Activated CD4-positive, alpha-beta T cell treated with anti-CD3 and anti-CD28 coated beads for 1 hour (primary cell): ENCODE results near the gene MYO1D.

Experiments used
- DNase-seq: peaks from one replicate; pipeline ENCODE4 v3.0.0-alpha.2; 2020

The MYO1D gene

DNA sequence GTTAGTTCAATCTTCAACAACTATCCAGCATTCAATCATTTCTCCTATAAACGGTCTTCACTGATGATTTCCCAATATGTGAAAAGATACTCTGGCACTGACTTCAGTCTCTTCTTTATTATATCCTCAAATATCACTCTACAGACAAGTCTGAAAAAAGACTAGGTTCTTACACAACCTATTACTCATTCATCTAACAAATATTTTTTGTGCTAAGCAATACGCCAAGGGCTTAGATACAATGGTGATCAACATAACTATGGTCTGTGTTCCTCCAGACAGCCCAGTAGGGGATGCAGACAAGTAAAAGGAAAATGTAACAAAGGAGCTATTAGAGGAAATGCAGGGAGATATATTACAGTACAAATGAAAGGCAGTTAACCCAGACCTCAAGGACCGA lies 63.9 kb downstream of the MYO1D start:
- DNase-seq, result no peak

DNA sequence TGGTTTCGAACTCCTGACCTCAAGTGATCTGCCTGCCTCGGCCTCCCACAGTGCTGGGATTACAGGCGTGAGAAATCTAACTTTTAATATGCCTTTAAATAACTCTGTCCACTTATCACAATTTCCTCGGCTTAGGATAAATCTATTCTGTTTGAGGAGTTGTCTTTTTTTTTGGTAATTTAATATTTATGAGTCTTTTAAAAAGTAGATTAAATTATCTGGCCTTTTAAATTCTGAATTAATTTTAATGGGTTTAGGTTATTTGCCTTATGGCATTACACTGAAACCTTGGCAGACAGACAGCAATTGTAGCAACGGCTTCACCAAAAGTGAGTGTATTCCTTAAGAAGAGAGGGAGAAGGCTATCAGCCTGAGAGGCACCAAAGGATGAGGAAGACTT lies 66.2 kb downstream of the MYO1D start:
- no peak for DNase-seq

DNA sequence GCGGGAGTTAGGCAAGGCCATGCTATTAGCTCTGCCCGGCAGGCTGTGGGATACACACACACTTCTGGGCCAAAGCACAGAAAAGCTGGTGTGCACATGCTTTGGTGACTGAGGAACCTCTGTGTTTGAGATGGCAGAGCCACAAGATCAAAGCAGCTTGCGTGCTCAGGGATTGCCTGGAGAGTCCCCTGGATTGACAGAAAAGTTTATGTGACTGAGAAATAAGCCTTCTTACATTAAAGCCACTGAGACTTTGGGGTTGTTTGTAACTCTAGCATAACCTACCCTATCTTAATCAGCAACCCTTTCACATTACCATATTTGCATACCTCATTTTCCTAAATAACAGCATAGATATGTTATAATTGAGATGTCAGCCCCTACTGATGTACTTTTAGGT lies 69.3 kb downstream of the MYO1D start:
- no peak for DNase-seq

DNA sequence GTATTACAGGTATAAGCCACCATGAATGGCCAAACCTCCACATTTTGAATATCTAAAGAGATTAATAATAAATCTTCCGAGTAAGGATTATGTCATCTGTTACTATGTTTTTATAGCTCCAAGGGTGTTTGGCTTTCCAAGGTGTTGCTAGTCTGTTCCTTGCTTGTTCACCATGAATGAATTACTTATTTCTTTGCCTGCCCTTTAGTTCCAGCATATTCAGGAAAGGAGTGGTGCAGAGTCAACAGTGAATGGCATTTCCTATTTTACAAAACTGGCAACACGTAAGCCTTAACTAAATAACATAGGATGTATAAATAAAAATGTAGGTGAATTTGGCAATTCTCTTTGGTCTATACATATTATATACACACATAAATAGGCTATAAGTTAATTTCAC lies 70.3 kb downstream of the MYO1D start:
- DNase-seq, result no peak

DNA sequence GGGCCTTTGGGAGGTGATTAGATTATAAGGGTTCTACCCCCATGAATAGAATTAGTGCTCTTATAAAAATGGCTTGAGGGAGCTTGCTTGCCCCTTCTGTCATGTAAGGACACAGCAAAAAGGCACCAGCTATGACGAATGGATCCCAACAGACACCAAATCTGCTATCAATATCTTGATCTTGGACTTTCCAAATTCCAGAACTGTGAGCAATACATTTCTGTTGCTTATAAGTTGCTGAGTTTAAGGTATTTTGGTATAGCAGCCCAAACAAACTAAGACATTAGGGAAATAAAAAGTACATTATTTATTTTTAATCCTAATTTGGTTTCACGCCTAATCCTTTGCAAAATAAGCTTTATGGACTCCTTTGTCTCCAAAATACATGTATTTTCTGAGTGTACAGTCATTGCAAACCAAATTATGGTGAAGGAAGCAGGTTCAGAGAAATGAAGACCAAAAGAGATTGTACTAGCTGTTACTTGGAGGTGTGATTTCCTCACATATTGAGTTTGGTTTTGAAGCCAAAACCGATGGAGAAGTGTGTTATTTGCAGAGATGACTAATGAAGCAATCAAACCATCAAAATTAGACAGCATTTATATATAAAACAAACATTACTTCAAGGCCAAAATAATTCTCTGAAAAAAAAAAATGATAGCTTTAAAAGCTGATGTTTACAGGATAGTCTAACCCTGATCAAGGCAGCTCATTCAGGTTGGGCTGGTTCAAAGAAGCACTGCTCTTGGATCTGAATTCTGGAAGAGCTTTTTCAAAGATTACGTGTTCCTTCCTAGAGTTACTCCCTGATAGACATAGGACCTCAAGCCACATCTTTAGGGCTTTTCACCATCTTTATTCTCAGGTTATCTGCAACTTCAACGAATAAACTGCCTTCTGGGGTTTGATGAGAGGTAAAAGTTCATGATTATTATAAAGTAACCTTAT lies 71.6 kb downstream of the MYO1D start:
- DNase-seq, result no peak

DNA sequence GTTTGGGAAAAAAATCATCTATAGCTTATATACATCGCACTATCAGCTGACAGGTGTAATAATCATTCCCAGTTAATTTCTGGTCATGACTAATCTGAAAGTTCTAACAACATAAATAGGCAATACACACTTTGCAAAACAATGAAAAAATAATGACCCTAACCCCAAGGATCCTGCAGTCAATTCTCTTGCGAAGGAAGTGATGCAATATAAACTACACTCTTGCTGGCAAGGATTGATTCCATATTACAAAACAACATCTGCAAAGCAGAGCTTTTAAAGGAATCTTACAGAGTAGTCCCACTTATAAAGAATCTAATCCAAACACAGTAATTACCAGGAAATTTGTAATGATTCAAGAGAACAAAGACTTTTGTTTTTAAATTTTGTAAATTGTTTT lies 73.4 kb downstream of the MYO1D start:
- DNase-seq, result no peak

DNA sequence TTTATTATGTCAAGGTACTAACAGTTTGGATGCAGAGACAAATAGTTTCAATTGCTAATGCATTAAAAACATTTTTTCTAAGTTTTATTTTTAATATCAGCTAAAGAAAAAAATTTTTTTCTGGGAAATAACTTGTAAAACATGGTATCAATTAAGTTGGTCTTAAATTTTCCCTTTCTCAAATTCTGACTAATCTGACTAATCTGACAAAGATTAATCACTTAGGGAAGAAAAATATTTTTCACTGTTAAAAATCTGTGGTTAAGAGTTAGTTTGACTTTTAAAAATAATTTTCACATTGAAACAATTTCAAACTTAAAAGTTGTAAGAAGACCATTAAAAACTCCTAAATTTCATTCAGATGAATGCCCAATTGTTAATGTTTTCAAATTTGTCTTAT lies 74.6 kb downstream of the MYO1D start:
- no peak for DNase-seq

DNA sequence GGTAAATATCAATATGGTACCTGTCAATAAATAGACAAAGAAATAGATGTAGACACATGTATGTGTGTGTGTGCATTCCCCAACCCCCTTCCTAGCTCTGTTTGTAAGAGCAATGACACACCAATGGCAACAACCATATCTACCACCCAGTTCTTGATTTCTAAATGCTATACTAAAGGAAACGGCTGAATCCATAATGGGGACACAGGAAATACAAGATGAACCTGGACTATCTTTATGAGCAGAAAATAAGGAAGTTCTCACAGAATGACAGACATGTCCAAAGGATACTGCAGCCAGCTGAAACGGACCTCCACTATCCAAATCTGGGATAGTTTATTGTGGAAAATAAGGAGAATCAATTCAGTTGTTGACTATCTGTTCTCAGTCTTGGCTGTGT lies 75.3 kb downstream of the MYO1D start:
- no peak for DNase-seq

DNA sequence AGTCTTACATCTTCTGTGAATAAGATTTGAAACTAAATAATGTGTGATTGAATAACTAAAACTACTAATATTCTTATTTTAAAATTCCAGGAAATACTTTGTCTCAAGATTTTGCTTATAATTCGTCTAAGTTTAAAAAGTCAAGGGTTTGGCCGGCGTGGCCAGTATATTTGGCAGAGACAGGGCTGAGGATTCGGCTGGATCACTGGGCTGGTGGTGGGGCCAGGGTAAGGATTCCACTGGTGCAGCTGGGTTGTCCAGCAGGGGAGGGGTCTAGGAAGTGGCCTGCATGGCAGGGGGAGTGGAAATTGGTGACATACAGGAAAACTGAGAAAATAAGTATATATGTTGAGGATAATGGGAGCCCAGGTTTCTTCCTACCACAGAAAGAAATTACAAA lies 75.7 kb downstream of the MYO1D start:
- DNase-seq, result no peak

DNA sequence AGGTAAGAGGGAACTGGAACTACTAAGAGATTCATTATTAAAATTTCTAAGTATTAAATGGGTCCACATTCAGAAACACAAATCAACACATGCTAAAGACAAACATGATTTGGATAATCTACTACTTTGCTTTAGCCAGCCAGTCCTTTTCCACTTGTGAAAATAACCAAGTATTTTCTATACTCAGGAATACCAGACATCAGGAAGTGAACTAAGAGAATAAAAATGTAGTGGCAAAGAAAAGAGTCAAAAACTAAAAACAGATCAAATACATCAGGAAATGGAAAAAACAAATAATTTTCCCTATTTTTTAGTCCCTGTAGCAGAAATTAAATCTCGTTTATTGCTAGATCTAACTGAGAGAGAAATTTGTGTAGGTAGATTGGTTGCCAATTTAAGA lies 78.0 kb downstream of the MYO1D start:
- no peak for DNase-seq

DNA sequence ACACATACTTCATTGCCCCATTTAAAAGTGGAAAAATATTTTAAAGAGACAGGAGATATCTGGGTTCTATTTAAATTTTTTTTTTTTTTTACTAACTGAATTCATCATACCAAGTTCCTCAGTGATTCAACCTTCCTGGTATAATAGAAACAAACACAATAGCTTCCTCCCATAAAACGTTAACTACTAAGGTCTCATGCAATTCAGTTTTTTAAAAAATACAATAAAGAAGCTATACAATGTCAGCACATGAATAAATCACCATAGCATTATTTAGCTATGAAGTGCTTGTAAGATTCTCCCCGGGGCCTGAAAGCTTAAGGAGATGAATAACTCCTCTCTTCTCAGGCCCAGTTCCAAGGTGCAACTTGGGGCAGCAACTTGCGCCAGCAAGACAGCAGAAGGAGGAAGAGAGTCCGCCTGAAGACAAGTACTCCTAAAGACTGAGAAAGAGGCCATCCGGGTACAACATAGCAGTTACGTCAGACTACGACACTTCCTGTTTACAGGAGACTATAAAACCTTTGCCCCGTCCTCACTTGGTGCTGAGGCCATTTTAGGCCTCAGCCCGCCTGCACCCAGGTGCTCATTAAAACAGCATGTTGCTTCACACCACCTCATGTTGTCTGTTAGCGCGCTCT lies 81.5 kb downstream of the MYO1D start:
- DNase-seq, result no peak

DNA sequence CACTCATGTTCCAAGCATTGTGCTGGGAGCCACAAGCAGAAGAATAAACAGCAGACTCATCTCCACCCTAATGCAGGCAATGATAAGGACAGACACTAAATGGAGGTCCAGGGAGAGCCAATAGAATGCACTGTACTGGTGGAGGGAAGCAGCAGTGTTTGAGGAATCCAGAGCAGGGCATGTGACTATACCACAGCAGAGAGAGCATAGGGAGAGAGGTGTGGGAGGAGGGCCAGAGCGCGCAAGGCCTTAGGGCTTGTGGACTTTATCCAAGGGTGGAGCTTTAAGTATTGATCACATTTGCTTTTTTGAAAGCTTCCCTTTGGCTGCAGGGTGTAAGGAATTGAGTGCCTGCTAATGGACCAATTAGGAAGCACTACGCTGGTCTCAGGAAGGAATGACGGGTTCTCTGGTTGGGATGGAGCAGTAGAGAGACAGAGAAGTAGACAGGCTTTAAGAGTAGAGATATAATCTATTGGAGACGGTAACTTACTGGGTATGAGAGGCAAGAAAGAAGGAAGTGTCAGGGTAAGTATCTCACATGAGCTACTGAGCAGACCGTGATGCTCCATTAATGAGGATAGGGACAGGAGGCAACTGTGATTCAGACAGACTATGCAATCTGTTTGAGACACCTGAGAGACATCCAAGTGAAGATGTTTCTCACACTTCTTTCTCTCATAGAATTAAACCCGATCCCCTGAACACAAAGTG lies 82.2 kb downstream of the MYO1D start:
- DNase-seq, result no peak

DNA sequence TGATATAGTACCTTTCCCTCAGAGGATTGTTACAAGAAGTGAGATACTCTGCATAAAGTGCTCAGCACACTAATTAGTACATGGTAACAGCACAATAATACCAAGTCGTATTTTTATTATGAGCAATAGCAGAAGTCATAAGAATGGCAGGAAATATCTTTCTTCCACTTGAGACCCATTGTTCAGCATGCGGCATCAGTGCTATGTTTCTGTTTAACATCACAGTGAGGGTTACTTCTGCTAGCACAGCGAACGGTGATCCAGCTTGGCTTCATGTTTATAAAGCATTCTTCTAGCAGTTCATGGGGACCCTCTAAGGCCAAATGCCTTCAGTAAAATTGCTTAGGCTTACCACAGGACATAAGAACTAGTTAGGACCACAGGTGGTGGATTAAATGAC lies 83.1 kb downstream of the MYO1D start:
- DNase-seq, result no peak

DNA sequence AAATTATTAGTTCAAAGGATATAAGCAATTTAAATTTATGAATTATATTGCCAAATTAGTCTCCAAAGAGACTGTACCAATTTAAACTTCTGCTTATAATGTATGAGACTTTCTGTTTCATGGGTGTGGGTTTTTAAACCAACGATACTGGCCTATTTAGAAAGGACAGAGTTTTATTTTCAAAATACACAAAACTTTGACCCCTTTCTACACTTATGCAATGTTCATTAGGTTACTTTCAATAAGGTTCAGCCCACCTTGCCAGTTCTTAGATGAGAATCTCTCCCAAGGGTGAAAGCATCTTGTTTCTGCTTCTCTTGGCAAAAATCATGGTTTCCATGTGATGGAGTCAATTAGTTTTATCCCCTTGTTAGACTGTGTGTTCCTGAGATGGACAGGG lies 84.7 kb downstream of the MYO1D start:
- no peak for DNase-seq

DNA sequence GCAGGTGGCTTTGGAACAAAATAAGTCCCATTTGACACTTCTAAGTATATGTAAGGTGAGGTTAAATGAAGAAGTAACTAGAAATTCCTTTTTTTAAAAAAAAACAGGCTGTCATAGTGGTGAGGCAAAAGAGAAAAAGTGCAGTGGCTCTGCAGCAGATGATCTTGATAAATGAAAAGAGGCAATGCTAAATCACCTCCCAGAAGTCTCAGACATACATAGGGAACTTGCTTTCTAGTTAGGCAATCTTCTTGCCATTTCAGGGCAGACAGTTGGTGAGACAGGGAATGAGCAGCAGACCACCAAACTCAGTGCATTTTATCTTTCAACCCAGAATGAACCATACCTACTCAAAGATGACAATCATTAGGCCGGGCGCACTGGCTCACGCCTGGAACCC lies 90.8 kb downstream of the MYO1D start:
- no peak for DNase-seq

DNA sequence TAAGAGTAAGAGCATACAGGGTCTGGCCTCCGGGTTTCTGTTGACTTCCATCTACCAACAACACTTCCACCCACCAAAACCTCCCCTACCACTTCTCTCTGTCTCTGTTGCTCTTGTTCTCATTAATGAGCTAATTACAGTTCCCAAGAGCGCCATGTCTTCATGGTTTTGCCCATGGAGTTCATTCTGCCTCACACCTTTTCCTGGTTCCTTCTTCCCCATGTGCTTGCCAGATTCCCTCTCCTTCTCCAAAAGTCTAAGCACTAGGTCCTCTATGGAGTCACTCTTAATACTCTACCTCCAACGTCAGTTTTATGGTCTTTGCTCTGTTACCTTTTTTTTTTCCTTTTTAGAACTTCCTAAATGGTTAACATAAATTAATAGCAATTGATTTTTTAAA lies 92.8 kb downstream of the MYO1D start:
- DNase-seq, result no peak

DNA sequence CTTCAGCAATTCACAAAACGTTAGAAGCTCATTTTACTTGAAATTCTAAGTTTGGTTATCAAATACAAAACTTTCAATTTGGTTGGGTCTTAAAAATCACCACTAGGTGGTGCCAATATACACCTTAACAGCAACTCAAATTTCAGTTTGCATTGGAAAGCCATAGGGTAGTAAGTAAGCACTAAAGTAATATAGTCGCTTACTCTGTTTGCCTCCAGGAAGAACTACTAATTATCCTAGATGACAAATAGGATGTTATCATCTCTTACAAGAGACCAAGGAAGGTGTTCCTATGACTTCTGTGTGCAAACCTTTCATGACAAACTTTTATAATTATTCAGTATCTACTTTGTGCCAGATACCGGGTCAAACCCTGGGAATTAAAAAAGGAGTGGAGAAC lies 93.3 kb downstream of the MYO1D start:
- no peak for DNase-seq

DNA sequence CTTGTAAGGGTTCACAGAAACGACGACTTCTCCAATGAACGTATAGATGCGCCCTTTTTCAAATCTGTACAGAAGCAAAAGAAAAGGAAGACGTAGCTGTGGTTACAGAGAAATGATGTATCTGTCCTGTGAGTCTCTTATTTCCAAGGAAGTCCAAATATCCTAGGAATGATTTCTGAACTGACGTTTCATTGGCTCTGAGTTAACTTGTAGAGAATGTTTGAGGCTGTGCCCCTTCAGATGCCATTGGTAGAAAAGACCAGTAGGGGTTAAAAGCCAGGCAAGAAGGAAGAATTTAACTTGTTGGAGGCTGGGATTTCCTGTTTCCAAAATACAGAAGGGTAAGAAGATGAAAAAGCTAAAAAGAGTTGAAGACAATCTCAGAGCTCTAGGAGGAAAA lies 96.2 kb downstream of the MYO1D start:
- DNase-seq, result no peak

DNA sequence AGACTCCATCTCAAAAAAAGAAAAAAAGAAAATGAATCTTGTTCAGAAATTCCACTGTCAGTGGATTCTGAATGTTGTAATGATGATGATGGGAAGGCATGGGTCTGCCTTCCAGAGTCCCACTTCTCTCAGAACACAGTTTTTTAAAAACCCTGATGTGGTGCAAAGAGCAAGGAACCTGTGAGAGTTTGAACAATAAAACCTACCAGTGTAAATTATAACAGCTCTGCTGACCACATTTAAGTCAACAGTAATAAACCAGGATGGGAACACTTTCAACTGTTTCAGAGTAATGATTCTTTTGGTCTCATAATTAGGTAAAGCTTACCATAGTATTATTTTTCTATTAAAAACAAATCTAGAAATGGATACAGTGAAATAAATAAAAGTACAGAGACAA lies 99.0 kb downstream of the MYO1D start:
- DNase-seq, result no peak

DNA sequence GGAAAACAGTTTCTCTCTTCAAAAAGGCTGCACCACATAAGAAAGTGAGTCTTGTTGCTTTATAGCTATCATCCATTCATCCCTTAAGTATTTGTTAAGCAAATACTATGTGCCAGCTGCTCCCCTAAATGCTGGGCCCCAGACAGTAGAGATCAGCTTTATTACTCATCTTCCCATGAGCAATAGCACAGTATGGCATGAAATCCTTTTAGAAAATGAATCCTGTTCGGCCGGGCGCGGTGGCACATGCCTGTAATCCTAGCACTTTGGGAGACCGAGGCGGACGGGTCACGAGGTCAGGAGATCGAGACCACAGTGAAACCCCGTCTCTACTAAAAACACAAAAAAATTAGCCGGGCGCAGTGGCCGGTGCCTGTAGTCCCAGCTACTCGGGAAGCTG lies 99.5 kb downstream of the MYO1D start:
- no peak for DNase-seq

DNA sequence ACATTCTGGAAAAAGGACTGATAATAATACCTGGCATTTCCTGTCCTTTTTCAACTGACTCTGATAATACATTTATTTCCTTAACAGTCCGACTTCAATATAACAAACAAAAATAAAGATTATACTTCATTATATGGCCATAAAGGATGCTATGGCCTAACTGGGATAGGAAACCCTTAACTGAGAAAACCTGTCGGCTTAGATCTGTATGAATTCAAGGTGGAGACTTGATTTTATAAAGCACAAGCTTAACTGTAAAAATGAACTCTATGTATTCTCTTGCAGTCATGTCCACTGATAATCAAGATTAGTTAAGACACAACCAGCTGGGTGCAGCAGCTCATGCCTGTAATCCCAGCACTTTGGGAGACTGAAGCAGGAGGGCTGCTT lies 102.2 kb downstream of the MYO1D start:
- no peak for DNase-seq

DNA sequence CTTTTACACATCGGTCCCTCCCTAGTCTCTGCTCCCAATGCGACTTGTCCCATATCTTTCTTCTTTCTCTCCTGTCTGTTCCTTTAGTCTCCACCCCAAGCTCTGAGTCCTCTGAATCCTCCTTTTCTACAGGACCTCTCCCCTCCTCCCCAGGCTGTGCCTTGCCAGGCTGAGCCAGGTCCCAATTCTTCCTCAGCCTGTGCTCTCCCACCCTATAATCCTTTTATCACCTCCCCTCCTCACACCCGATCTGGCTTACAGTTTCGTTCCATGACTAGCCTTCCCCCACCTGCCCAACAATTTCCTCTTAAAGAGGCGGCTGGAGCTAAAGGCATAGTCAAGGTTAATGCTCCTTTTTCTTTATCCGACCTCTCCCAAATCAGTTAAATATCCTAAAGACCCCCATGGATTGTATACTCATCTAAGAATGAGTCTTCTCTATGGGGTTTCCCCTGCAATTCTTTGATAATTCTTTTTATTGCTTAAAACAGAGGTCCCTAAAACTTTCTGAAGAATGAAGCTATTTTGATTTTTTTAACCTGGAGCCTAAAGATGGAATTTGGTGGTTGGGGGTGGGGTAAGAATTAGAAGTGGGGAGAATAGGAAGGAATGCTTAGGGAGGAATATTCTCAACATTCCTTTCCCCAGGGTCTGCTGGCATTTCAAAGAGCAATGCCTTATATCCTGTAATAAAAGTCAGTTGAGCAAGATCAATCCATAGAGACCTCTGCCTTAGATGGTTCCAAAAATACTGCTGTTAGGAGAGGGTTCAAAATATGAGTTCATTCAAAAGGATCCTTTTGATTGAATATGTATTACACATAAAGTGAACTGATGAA lies 102.8 kb downstream of the MYO1D start:
- no peak for DNase-seq

DNA sequence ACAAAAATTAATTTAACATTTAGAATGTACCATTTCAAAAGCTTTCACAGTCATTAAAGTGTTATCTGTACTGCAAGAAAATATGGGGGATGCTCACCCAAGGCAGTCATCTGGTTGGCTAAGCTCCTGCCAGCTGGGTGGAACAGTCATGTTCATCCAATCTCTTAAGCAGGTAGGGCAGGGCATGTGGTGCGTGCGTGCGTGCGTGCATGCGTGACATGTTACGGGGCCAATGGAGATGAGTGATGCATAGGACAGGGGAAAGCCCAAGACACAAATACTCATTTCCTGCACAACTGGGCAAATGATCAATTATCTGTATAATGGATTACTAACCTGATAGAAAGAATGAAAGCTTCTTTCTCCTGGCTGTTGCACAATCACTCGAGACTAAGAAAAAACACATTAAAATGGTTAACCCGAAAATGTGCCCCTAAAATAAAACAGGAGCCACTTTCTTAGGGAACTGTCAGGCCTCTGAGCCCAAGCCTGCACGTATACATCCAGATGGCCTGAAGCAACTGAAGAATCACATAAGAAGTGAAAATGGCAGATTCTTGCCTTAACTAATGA lies 104.4 kb downstream of the MYO1D start:
- no peak for DNase-seq
